Tibial nerve (tissue), 3 donors: Measurements from ENCODE around the gene MAGI1.

Experiments used
- CTCF ChIP-seq, 5 experiments: fragments of 200-600 bp in 3 of 5; fragments of 450-650 bp in 2 of 5; sonication (generic) in 3 of 5; IDR thresholded peaks; one replicate each; pipeline ENCODE4 v1.5.1; 2016 to 2019; ENCODE audit warnings: antibody characterized with exemption in 5 of 5, mild to moderate bottlenecking in 3 of 5, moderate library complexity in 2 of 5
- POLR2A ChIP-seq, 2 donors: fragments of 450-650 bp; IDR thresholded peaks; one replicate each; pipeline ENCODE4 v1.6.1; 2017; ENCODE audit warnings: antibody characterized with exemption in 2 of 2, mild to moderate bottlenecking in 2 of 2, moderate library complexity in 2 of 2

- no peak for TF ChIP-seq CTCF (IDR thresholded peaks at IDR 0.05)
- no peak for TF ChIP-seq POLR2A (IDR thresholded peaks at IDR 0.05)
Observed at GRCh38 chr3:65905771-65906170, 132.9 kb downstream of the MAGI1 start.
